ENCODE results near the gene CTSD. TPM values are rescaled to one million over a fixed set of nuclear protein-coding genes. Genes with fewer than 3 reads are reported as not detected.

CTSD gene
- total RNA-seq, 1 experiment from 2014 or later = 127 TPM

DNA sequence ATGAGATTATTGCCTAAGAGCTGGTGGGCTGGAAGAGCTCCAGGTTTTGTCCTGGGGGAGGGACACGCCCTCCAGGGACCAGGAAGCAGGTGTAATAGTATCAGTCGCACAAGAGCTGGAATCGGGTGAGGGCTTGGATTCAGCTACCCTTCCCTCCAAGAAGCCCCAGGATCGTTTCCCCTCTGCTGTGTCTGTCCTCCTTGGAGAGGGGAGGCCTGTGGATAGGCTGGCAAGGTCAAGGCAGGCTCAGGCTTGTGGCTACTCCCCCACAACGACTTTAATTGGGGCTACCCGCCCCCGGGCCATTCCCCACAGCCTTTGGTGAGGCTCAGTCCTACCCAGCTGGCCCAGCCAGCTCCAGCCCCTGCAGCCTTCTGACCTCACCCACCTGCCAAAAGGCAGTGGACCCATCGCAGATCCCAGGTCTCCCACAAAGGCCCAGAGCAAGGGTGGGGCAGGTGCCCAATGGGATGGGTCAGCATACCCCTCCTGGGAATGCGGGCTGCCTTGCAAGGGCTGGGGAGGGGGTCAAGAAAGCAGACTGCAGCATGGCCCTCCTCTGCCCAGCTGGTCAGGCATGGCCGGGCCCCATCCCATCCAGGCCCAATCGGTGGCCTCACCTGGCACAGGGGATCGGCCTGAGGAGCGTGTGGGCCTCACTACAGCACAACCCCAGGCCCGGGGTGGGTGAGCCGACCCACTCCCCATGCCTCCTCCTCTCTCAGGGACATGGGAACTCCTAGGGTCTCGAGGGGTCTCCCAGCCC, 1.0 kb downstream of the CTSD start:
- ChIA-PET RAD21 (ENCODE audit: low non-redundant PET in 1 of 2, low total read pairs in 2 of 2, uncharacterized antibody in 2 of 2, unreplicated experiment in 2 of 2) (no interaction called here), CTCF (no interaction called here), POLR2A (no interaction called here)
- no peak for ATAC-seq
- Histone ChIP-seq H3K79me2 (ENCODE audit: insufficient read depth, low read length) (peaks cover 17% of the 10 kb centered on the region; the same call in 1 of the 2 replicates), H3K4me1 (ENCODE audit: control insufficient read depth in 1 of 2, insufficient read depth in 2 of 2, low read length in 2 of 2) (peaks cover 13 to 33% of the 10 kb centered on the region in 2 experiments; a peak in 3 of 4 replicates), H3K36me3 (ENCODE audit: control insufficient read depth in 1 of 2, insufficient read depth in 2 of 2, low read length in 2 of 2) (no peaks in the 10 kb centered on the region; a peak in 1 of 4 replicates), H2AFZ (ENCODE audit: low read depth, low read length, poor library complexity, severe bottlenecking) (no peak overlapping the region), H4K20me1 (ENCODE audit: insufficient read depth) (no peaks in the 10 kb centered on the region), H3K27ac (ENCODE audit: low read depth, low read length) (peak overlapping the region; percentile 74), H3K9me3 (ENCODE audit: control insufficient read depth in 1 of 2, insufficient read depth in 1 of 2, low read depth in 1 of 2, low read length in 2 of 2) (no peaks in the 10 kb centered on the region), H3K4me3 (replicated peaks in 1 of 2; ENCODE audit: low read depth in 1 of 2, low read length in 2 of 2) (peak overlapping the region; percentile 75 to 76), H3K9ac (ENCODE audit: low read length) (peak overlapping the region; percentile 79), H3K27me3 (ENCODE audit: insufficient read depth, low read length) (no peaks in the 10 kb centered on the region), H3K4me2 (ENCODE audit: low read length) (peak overlapping the region; percentile 94), H3K9me2 (ENCODE audit: insufficient read depth) (no peaks in the 10 kb centered on the region)
- DNase-seq (ENCODE audit: low read depth, low spot score) = peak; percentile 19
- TF ChIP-seq RAD21 (IDR thresholded peaks at IDR 0.05; ENCODE audit: low read depth) (no peak), POLR2AphosphoS5 (IDR thresholded peaks at IDR 0.05; ENCODE audit: low read depth, low read length) (peak; percentile 62)
- BruUV-seq (replicated peaks) = no TSS peak
- intact Hi-C loops (cut with micrococcal nuclease) = no loop called here

DNA sequence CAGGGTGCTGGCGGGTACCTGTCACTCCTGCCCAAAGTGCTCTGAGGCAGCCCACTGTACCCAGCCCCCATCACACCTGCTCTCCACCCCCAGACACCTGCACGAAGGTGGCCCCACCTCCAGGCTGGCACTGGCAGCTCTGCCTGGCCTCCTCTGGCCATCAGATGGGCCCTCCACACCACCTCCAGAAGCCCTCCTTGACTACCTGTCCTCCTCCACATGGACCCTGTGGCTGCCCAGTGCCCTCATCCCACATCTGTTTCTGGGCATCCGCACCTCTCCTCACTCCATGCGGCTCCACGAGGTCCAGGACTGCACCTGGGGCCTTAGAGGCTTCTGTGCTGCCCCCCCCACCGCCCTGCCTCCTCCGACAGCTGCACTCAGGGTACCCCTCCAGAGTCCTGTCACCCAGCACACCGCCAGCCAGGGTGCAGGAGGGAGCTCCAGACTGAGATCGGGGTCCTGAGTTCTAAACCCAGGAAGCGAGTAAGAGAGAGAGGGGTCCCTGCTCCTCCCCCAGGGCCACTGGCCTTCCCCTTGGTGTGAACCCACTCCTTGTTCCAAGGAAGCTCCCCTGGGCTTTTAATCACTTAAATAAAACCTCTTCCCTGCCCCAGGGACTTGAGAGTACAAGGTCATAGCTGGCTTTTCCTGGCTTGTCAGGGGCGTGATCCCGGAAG, 1.7 kb downstream of the CTSD start:
- TF ChIP-seq CEBPB (IDR thresholded peaks at IDR 0.05; ENCODE audit: low read depth) (no peak), POLR2A (IDR thresholded peaks at IDR 0.05; ENCODE audit: borderline replicate concordance, extremely low read depth, insufficient read depth, insufficient read length) (no peak)
- ATAC-seq = no peak
- no peak for DNase-seq (ENCODE audit: low read depth, low spot score)

More for the DNA sequence above, 1.7 kb downstream of the CTSD start:
- ChIA-PET CTCF (no interaction called here), RAD21 (ENCODE audit: low non-redundant PET in 1 of 2, low total read pairs in 2 of 2, uncharacterized antibody in 2 of 2, unreplicated experiment in 2 of 2) (no interaction called here), POLR2A (interaction anchor here (1.0 kb wide), 1 partner anchor 10 kb away, joined by 4 read pairs; no protein-coding TSS in a partner anchor)
- Histone ChIP-seq H3K4me2 (ENCODE audit: low read length) (peak overlapping the region; percentile 94), H3K27me3 (ENCODE audit: insufficient read depth, low read length) (no peaks in the 10 kb centered on the region), H3K27ac (ENCODE audit: low read depth, low read length) (peak overlapping the region; percentile 74), H4K20me1 (ENCODE audit: insufficient read depth) (no peaks in the 10 kb centered on the region), H3K9me3 (ENCODE audit: control insufficient read depth in 1 of 2, insufficient read depth in 1 of 2, low read depth in 1 of 2, low read length in 2 of 2) (no peaks in the 10 kb centered on the region), H3K36me3 (ENCODE audit: control insufficient read depth in 1 of 2, insufficient read depth in 2 of 2, low read length in 2 of 2) (no peaks in the 10 kb centered on the region; a peak in 1 of 4 replicates), H3K9me2 (ENCODE audit: insufficient read depth) (no peaks in the 10 kb centered on the region), H3K4me3 (replicated peaks in 1 of 2; ENCODE audit: low read depth in 1 of 2, low read length in 2 of 2) (peak overlapping the region; percentile 75 to 76), H3K4me1 (ENCODE audit: control insufficient read depth in 1 of 2, insufficient read depth in 2 of 2, low read length in 2 of 2) (peaks cover 13 to 33% of the 10 kb centered on the region in 2 experiments; a peak in 3 of 4 replicates), H2AFZ (ENCODE audit: low read depth, low read length, poor library complexity, severe bottlenecking) (no peak overlapping the region), H3K79me2 (ENCODE audit: insufficient read depth, low read length) (peaks cover 17% of the 10 kb centered on the region; the same call in 1 of the 2 replicates), H3K9ac (ENCODE audit: low read length) (peak overlapping the region; percentile 79; the same call in 1 of the 2 replicates)
- TSS peak; percentile 51 for BruUV-seq (replicated peaks)
- intact Hi-C loops (cut with micrococcal nuclease) = no loop called here

All from HCT116 (cell line).